Epithelial cell of esophagus (primary cell): Measurements from ENCODE around the gene NUP62.

Experiments
- DNase-seq: peaks from one replicate; pipeline ENCODE4 v3.0.0; 2010; ENCODE audit warnings: low read depth
- H3K4me3 ChIP-seq: 2 replicates; pipeline ENCODE4 v1.5.1; 2011; ENCODE audit warnings: mild to moderate bottlenecking, low read length, control low read depth
- TF ChIP-seq, protein P1 (sequence below): IDR thresholded peaks from 2 replicates; pipeline ENCODE4 v1.5.1; 2011; ENCODE audit warnings: low read depth, mild to moderate bottlenecking, low read length, control low read depth, inconsistent platforms; ENCODE audit not compliant: insufficient read depth; ENCODE audit errors: missing control alignments

NUP62 gene

GRCh38 chr19:49873834-49874233, 55.5 kb downstream of the NUP62 start:
- TF ChIP-seq, protein P1, sequence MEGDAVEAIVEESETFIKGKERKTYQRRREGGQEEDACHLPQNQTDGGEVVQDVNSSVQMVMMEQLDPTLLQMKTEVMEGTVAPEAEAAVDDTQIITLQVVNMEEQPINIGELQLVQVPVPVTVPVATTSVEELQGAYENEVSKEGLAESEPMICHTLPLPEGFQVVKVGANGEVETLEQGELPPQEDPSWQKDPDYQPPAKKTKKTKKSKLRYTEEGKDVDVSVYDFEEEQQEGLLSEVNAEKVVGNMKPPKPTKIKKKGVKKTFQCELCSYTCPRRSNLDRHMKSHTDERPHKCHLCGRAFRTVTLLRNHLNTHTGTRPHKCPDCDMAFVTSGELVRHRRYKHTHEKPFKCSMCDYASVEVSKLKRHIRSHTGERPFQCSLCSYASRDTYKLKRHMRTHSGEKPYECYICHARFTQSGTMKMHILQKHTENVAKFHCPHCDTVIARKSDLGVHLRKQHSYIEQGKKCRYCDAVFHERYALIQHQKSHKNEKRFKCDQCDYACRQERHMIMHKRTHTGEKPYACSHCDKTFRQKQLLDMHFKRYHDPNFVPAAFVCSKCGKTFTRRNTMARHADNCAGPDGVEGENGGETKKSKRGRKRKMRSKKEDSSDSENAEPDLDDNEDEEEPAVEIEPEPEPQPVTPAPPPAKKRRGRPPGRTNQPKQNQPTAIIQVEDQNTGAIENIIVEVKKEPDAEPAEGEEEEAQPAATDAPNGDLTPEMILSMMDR = no peak
- no peak overlapping the region for H3K4me3 ChIP-seq
- DNase-seq = no peak

DNA sequence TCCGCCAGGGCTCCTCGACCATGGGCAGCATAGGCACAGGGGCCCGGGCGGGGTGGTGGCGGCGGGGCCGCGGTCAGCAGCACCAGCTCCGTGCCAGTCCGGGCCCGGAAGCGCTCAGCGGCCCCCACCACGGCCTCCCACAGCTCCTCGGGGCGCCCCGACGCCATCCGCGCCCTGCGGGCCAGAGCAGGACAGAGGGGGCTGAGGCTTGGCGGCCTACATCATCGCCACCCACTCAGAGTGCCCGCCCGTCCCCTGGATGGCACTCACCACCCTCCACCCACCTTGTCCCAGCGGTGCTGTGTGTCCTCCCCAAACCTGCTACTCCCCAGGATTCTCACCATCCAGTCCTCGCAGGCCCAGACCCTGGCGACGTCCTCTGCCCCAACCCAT, 56.2 kb downstream of the NUP62 start:
- no peak for DNase-seq
- H3K4me3 ChIP-seq = no peak overlapping the region
- TF ChIP-seq, protein P1 = no peak

DNA sequence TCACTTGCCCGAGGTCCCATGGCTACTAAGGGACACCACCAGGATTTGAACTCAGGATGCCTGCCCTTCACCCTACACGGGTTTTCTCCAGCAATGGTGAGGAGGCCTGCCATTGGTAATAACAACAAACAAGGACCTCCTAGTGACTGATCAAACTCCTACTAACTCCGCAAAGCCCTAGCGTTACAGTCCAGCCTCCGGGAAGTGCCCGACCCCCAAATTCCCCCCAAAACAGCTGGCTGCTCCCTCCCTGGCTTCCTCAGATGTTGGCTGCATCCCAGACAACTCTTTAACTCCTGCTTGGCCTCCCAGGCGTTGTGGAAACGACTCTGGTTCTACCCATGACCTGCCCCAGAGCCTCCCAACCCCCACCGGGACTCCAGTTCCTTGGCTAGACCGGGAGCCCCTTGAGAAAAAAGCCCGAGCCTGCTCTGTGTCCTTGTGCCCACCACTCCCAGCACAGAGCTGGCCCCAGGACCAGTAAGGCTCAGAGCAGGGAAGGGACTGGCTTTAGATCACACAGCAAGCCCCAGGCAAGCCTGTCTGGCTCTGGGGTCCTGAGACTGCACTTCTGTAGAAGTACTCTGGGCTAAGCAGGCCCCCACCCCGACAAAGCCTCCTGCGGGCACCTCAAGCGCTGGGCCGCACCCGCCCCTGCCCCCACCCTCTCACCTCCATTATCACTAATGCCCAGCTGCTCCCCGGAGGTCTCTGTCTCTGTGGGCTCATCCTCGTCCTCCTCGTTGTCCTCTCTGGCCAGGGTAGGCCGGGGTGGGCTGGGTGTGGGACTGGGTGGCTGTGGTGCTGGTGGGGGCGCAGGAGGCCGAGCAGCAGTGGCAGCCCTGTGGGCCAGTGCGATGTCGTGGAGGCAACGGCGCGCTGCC, 56.8 kb downstream of the NUP62 start:
- H3K4me3 ChIP-seq = no peak overlapping the region
- TF ChIP-seq, protein P1 = no peak
- DNase-seq = no peak

DNA sequence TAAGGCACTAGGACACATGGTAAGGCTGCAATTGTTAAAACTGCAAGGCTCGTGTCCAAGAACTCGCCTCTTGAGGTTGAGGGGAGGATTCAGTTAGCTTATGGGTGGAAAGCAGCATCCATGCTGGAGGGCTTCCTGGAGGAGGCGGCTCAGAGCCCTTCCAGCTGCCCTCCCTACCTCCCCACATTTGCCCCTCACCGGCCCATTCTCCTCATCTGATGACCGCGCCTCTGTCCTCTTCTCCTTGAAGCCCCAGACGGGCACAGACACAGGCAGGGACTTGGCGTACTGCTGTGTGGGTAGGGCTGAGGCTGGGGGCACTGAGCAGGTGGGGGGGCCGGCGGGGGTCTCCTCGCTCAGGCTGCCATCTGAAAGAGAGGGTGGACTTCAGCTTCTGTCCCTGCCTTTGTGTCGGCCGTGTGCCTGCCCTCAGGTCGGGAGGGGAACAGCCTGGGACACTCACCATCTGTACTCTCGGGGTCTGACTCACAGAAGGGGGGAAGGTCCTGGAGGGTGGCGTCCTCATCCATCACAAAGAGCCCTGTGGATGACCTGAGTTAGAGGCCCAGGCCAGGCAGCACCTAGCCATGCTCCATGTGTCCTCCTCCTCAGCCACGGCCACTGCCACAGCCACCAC, 57.8 kb downstream of the NUP62 start:
- no peak for DNase-seq
- TF ChIP-seq, protein P1 = no peak
- H3K4me3 ChIP-seq = no peak overlapping the region

GRCh38 chr19:49870309-49870901, 58.9 kb downstream of the NUP62 start:
- DNase-seq = no peak
- TF ChIP-seq, protein P1 = no peak
- peak overlapping the region; percentile 51 for H3K4me3 ChIP-seq

- TF ChIP-seq, protein P1 = no peak
- DNase-seq = peak; percentile 100
- peak overlapping the region; percentile 52 for H3K4me3 ChIP-seq
Observed at GRCh38 chr19:49869484-49870308, 59.6 kb downstream of the NUP62 start.
